ENCODE data around the gene ASXL3. TPM values are rescaled to one million over a fixed set of nuclear protein-coding genes. Genes with fewer than 3 reads are reported as not detected.

ASXL3 gene
- total RNA-seq, 1 donor from 2014 or later, result 8.2 TPM

DNA sequence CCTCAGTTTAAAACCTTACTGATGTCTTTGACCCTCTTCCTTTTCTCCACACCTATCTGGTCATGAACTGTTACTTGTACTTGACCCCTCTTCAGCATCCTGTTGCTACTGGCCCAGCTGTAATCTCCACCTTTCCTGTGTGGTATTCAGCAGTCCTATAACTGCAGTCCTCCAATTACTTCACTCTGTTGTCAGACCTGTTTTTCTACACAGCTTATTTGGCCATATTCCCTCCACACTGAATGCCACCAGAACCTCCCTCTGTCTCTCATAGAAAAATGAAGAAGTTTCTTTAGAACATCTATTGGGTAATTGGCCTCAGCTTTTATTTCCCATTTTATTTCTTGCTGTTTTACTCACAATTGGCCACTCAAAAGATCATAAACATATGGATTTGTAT lies 155.4 kb downstream of the ASXL3 start:
- H3K27me3 Mint-ChIP-seq (ENCODE audit: low read depth, unreplicated experiment), result no peaks in the 10 kb centered on the region
- no peak for FAIRE-seq
- Histone ChIP-seq H3K27me3 (ENCODE audit: insufficient read depth, low read length) (no peaks in the 10 kb centered on the region), H3K9me3 (ENCODE audit: insufficient read depth, low read depth, low read length) (no peaks in the 10 kb centered on the region), H2AFZ (ENCODE audit: low read depth, low read length) (no peak overlapping the region), H3K79me2 (ENCODE audit: insufficient read depth, low read length) (no peaks in the 10 kb centered on the region), H3K4me3 (ENCODE audit: insufficient read depth, low read depth, low read length) (no peak overlapping the region), H3K27ac (ENCODE audit: low read depth, low read length) (no peak overlapping the region), H3K4me1 (ENCODE audit: insufficient read depth, low read length) (no peaks in the 10 kb centered on the region), H4K20me1 (ENCODE audit: insufficient read depth, low read length) (no peaks in the 10 kb centered on the region), H3K36me3 (ENCODE audit: insufficient read depth, low read length) (no peaks in the 10 kb centered on the region), H3K9ac (ENCODE audit: low read length) (no peak overlapping the region), H3K4me2 (ENCODE audit: low read length) (no peak overlapping the region)
- no peak for TF ChIP-seq EZH2 (IDR thresholded peaks at IDR 0.05; ENCODE audit: insufficient read depth, low read length)
- TF ChIP-seq, protein P1, sequence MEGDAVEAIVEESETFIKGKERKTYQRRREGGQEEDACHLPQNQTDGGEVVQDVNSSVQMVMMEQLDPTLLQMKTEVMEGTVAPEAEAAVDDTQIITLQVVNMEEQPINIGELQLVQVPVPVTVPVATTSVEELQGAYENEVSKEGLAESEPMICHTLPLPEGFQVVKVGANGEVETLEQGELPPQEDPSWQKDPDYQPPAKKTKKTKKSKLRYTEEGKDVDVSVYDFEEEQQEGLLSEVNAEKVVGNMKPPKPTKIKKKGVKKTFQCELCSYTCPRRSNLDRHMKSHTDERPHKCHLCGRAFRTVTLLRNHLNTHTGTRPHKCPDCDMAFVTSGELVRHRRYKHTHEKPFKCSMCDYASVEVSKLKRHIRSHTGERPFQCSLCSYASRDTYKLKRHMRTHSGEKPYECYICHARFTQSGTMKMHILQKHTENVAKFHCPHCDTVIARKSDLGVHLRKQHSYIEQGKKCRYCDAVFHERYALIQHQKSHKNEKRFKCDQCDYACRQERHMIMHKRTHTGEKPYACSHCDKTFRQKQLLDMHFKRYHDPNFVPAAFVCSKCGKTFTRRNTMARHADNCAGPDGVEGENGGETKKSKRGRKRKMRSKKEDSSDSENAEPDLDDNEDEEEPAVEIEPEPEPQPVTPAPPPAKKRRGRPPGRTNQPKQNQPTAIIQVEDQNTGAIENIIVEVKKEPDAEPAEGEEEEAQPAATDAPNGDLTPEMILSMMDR (IDR thresholded peaks at IDR 0.05; ENCODE audit: insufficient read depth, low read depth, low read length), result no peak
- no peak for DNase-seq (ENCODE audit: low read depth)
- H3K4me1 Mint-ChIP-seq (ENCODE audit: low read depth, unreplicated experiment), result peaks cover 3% of the 10 kb centered on the region
- no peaks in the 10 kb centered on the region for H3K9me3 Mint-ChIP-seq (ENCODE audit: unreplicated experiment)
- H3K27ac Mint-ChIP-seq (ENCODE audit: unreplicated experiment), result no peak overlapping the region
- H3K36me3 Mint-ChIP-seq (ENCODE audit: low read depth, unreplicated experiment), result no peaks in the 10 kb centered on the region
- H3K4me3 Mint-ChIP-seq (ENCODE audit: unreplicated experiment), result no peak overlapping the region

DNA sequence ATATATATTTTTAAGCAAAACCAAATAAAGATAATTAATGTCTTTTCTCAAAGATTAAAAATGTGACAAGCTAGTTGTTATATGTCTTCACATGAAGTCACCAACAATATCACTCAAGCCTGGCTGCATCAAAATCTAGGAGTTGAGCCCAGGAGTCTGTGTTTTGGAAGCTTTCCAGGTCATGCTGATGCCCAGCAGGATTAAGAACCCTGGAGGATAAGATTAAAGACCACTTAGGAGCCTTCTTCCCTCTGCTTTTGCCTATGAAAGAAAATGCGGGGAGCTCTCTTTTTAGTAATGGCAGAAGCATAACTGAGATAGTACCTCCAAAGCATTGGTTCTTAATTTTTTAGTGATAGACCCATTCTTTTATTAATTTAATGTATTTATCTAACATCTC lies 157.4 kb downstream of the ASXL3 start:
- no peak for TF ChIP-seq EZH2 (IDR thresholded peaks at IDR 0.05; ENCODE audit: insufficient read depth, low read length)
- TF ChIP-seq, protein P1 (IDR thresholded peaks at IDR 0.05; ENCODE audit: insufficient read depth, low read depth, low read length), result no peak
- no peak overlapping the region for H3K27ac Mint-ChIP-seq (ENCODE audit: unreplicated experiment)
- Histone ChIP-seq H3K4me3 (ENCODE audit: insufficient read depth, low read depth, low read length) (no peak overlapping the region), H3K79me2 (ENCODE audit: insufficient read depth, low read length) (no peaks in the 10 kb centered on the region), H3K27me3 (ENCODE audit: insufficient read depth, low read length) (no peaks in the 10 kb centered on the region), H3K27ac (ENCODE audit: low read depth, low read length) (no peak overlapping the region), H3K4me2 (ENCODE audit: low read length) (no peak overlapping the region), H4K20me1 (ENCODE audit: insufficient read depth, low read length) (no peaks in the 10 kb centered on the region), H3K9me3 (ENCODE audit: insufficient read depth, low read depth, low read length) (no peaks in the 10 kb centered on the region), H3K4me1 (ENCODE audit: insufficient read depth, low read length) (no peaks in the 10 kb centered on the region), H3K36me3 (ENCODE audit: insufficient read depth, low read length) (no peaks in the 10 kb centered on the region), H2AFZ (ENCODE audit: low read depth, low read length) (no peak overlapping the region), H3K9ac (ENCODE audit: low read length) (no peak overlapping the region)
- no peak for FAIRE-seq
- H3K36me3 Mint-ChIP-seq (ENCODE audit: low read depth, unreplicated experiment), result peaks cover 5% of the 10 kb centered on the region
- no peaks in the 10 kb centered on the region for H3K9me3 Mint-ChIP-seq (ENCODE audit: unreplicated experiment)
- DNase-seq (ENCODE audit: low read depth), result no peak
- peaks cover 3% of the 10 kb centered on the region for H3K4me1 Mint-ChIP-seq (ENCODE audit: low read depth, unreplicated experiment)
- no peak overlapping the region for H3K4me3 Mint-ChIP-seq (ENCODE audit: unreplicated experiment)
- no peaks in the 10 kb centered on the region for H3K27me3 Mint-ChIP-seq (ENCODE audit: low read depth, unreplicated experiment)

DNA sequence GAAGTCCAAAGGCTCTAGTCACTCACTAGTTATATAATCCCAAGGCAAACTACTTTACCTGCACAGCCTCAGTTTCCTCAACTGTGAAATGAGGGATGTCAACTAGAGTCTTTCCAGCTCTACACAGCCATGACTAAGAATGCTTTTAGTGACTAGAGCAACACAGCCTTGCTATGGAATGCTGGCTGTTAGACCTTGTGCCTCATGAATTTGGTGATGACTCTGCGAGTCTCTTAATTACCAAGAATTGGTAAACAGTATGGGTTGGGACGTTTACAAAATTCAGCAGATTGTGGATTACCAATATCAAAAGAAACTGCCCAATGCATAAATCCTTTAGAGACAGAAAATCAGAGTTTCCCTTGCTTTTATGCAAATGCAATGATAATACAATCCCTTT lies 163.7 kb downstream of the ASXL3 start:
- FAIRE-seq, result no peak
- Histone ChIP-seq H3K9me3 (ENCODE audit: insufficient read depth, low read depth, low read length) (no peaks in the 10 kb centered on the region), H4K20me1 (ENCODE audit: insufficient read depth, low read length) (no peaks in the 10 kb centered on the region), H3K79me2 (ENCODE audit: insufficient read depth, low read length) (no peaks in the 10 kb centered on the region), H3K4me1 (ENCODE audit: insufficient read depth, low read length) (no peaks in the 10 kb centered on the region), H3K27ac (ENCODE audit: low read depth, low read length) (no peak overlapping the region), H3K36me3 (ENCODE audit: insufficient read depth, low read length) (no peaks in the 10 kb centered on the region), H2AFZ (ENCODE audit: low read depth, low read length) (no peak overlapping the region), H3K9ac (ENCODE audit: low read length) (no peak overlapping the region), H3K4me2 (ENCODE audit: low read length) (no peak overlapping the region), H3K4me3 (ENCODE audit: insufficient read depth, low read depth, low read length) (no peak overlapping the region), H3K27me3 (ENCODE audit: insufficient read depth, low read length) (no peaks in the 10 kb centered on the region)
- Mint-ChIP-seq H3K27me3 (ENCODE audit: low read depth, unreplicated experiment) (no peaks in the 10 kb centered on the region), H3K4me3 (ENCODE audit: unreplicated experiment) (no peak overlapping the region), H3K36me3 (ENCODE audit: low read depth, unreplicated experiment) (peaks cover 26% of the 10 kb centered on the region), H3K9me3 (ENCODE audit: unreplicated experiment) (no peaks in the 10 kb centered on the region), H3K27ac (ENCODE audit: unreplicated experiment) (no peak overlapping the region), H3K4me1 (ENCODE audit: low read depth, unreplicated experiment) (no peaks in the 10 kb centered on the region)
- TF ChIP-seq EZH2 (IDR thresholded peaks at IDR 0.05; ENCODE audit: insufficient read depth, low read length), result no peak
- TF ChIP-seq, protein P1 (IDR thresholded peaks at IDR 0.05; ENCODE audit: insufficient read depth, low read depth, low read length), result no peak
- no peak for DNase-seq (ENCODE audit: low read depth)
